ENCODE measurements around the gene ANLN. TPM values are rescaled to one million over a fixed set of nuclear protein-coding genes. Genes with fewer than 3 reads are reported as not detected.

ANLN gene
- polyA plus RNA-seq, 3 donors, result 0.12 to 1.1 (median 0.25) TPM

DNA sequence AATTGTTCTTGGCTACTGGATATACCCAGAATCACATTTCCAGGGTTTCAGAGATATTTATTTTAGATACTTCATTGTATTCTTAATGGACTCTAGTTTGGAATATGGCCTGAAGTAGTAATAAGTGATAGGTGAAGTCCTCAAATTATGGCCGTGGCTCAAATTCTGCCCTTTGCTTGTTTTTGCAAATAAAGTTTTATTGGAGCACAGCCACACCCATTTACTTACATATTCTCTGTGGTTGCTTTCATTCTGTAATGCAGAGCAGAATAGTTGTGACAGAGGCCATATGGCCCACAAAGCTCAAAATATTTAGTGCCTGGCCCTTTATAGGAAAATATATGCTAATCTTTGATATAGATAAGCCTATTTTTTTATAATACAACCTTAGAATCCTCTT is 19.5 kb downstream of the ANLN start:
- peaks cover 52 to 85% of the 10 kb centered on the region in 2 donors for H3K36me3 ChIP-seq (replicated peaks in 1 of 2; ENCODE audit: control insufficient read depth in 1 of 2, insufficient read depth in 2 of 2, low read length in 2 of 2)
- intact Hi-C loops (cut with micrococcal nuclease), result no loop called here
- H3K36me3 Mint-ChIP-seq, result peaks cover 26 to 30% of the 10 kb centered on the region in 2 donors
- H3K9ac ChIP-seq (ENCODE audit: insufficient read depth, low read length, poor library complexity, severe bottlenecking), result no peak overlapping the region
- H3K27ac Mint-ChIP-seq, result no peak overlapping the region
- no peaks in the 10 kb centered on the region for H3K27me3 Mint-ChIP-seq (ENCODE audit: low read depth in 3 of 3)
- H3K27ac ChIP-seq (ENCODE audit: low read depth in 1 of 2, low read length in 2 of 2), result peak overlapping the region in 1 of 2 donors; percentile 51
- peaks cover 83% of the 10 kb centered on the region for H3K79me2 ChIP-seq (ENCODE audit: insufficient read depth, low read length)
- H3K27me3 ChIP-seq (ENCODE audit: control insufficient read depth in 2 of 2, insufficient read depth in 2 of 2, low read length in 2 of 2), result no peaks in the 10 kb centered on the region
- no peaks in the 10 kb centered on the region for H3K4me1 Mint-ChIP-seq
- H3K4me3 ChIP-seq (replicated peaks in 1 of 3; ENCODE audit: low read depth in 2 of 3, low read length in 3 of 3), result no peak overlapping the region
- no peak overlapping the region for H3K4me2 ChIP-seq (replicated peaks; ENCODE audit: extremely low read depth, low read length, poor library complexity, severe bottlenecking)
- no peak for DNase-seq
- H3K4me3 Mint-ChIP-seq, result no peak overlapping the region
- no peaks in the 10 kb centered on the region for H3K9me3 ChIP-seq (replicated peaks in 1 of 2; ENCODE audit: control insufficient read depth in 1 of 2, insufficient read depth in 1 of 2, low read length in 2 of 2)
- H4K20me1 ChIP-seq (ENCODE audit: insufficient read depth, low read length), result no peaks in the 10 kb centered on the region
- no CpG with 5 or more reads among the region's 1 CpG for WGBS (ENCODE audit: insufficient coverage)
- TF ChIP-seq, protein P1, sequence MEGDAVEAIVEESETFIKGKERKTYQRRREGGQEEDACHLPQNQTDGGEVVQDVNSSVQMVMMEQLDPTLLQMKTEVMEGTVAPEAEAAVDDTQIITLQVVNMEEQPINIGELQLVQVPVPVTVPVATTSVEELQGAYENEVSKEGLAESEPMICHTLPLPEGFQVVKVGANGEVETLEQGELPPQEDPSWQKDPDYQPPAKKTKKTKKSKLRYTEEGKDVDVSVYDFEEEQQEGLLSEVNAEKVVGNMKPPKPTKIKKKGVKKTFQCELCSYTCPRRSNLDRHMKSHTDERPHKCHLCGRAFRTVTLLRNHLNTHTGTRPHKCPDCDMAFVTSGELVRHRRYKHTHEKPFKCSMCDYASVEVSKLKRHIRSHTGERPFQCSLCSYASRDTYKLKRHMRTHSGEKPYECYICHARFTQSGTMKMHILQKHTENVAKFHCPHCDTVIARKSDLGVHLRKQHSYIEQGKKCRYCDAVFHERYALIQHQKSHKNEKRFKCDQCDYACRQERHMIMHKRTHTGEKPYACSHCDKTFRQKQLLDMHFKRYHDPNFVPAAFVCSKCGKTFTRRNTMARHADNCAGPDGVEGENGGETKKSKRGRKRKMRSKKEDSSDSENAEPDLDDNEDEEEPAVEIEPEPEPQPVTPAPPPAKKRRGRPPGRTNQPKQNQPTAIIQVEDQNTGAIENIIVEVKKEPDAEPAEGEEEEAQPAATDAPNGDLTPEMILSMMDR (IDR thresholded peaks at IDR 0.05), result no peak
- no peaks in the 10 kb centered on the region for H3K9me3 Mint-ChIP-seq
- no peak overlapping the region for H2AFZ ChIP-seq (ENCODE audit: insufficient read depth, low read depth, low read length, poor library complexity, severe bottlenecking)
- no peaks in the 10 kb centered on the region for H3K4me1 ChIP-seq (ENCODE audit: control insufficient read depth in 1 of 2, insufficient read depth in 2 of 2, low read length in 2 of 2)

DNA sequence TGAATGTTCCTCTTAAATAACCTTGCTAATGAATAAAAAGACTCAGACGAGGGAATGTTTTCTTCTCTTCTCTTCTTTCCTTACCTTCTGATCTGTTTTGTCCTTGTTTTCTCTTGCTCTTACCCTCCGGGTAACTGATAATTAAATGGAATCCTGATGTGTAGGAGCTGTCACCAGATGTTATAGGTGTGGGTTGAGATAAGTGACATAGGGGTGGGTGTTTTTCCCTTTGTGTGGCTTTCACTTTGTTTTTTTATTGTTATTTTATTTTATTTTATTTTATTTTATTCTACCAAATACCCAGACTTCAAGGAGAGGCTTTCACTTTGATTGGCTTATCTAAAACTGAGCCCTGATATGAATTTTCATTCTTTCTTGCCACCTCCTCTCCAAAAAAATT is 25.5 kb downstream of the ANLN start:
- no peak overlapping the region for H2AFZ ChIP-seq (ENCODE audit: insufficient read depth, low read depth, low read length, poor library complexity, severe bottlenecking)
- intact Hi-C loops (cut with micrococcal nuclease), result no loop called here
- H3K36me3 ChIP-seq (replicated peaks in 1 of 2; ENCODE audit: control insufficient read depth in 1 of 2, insufficient read depth in 2 of 2, low read length in 2 of 2), result peaks cover 64 to 93% of the 10 kb centered on the region in 2 donors
- DNase-seq, result no peak
- no peaks in the 10 kb centered on the region for H3K27me3 ChIP-seq (ENCODE audit: control insufficient read depth in 2 of 2, insufficient read depth in 2 of 2, low read length in 2 of 2)
- no peak overlapping the region for H3K9ac ChIP-seq (ENCODE audit: insufficient read depth, low read length, poor library complexity, severe bottlenecking)
- no peaks in the 10 kb centered on the region for H3K4me1 ChIP-seq (ENCODE audit: control insufficient read depth in 1 of 2, insufficient read depth in 2 of 2, low read length in 2 of 2)
- TF ChIP-seq, protein P1 (IDR thresholded peaks at IDR 0.05), result no peak
- H3K4me3 ChIP-seq (replicated peaks in 1 of 3; ENCODE audit: low read depth in 2 of 3, low read length in 3 of 3), result no peak overlapping the region
- Mint-ChIP-seq H3K27ac (peak overlapping the region in 1 of 7 donors; percentile 56), H3K36me3 (peaks cover 38 to 42% of the 10 kb centered on the region in 2 donors), H3K27me3 (ENCODE audit: low read depth in 3 of 3) (no peaks in the 10 kb centered on the region), H3K4me3 (no peak overlapping the region), H3K9me3 (no peaks in the 10 kb centered on the region), H3K4me1 (no peaks in the 10 kb centered on the region)
- H3K79me2 ChIP-seq (ENCODE audit: insufficient read depth, low read length), result peaks cover 47% of the 10 kb centered on the region
- H3K4me2 ChIP-seq (replicated peaks; ENCODE audit: extremely low read depth, low read length, poor library complexity, severe bottlenecking), result no peak overlapping the region
- no CpG with 5 or more reads among the region's 2 CpGs for WGBS (ENCODE audit: insufficient coverage)
- no peaks in the 10 kb centered on the region for H4K20me1 ChIP-seq (ENCODE audit: insufficient read depth, low read length)
- H3K27ac ChIP-seq (ENCODE audit: low read depth in 1 of 2, low read length in 2 of 2), result peak overlapping the region in 1 of 2 donors; percentile 27
- H3K9me3 ChIP-seq (replicated peaks in 1 of 2; ENCODE audit: control insufficient read depth in 1 of 2, insufficient read depth in 1 of 2, low read length in 2 of 2), result no peaks in the 10 kb centered on the region

Data from CD14-positive monocyte (primary cell).